ENCODE results near the gene TAS2R39.
"Not testable (repeated sequence)": the region's sequence is repeated elsewhere in the genome, so short reads cannot be mapped to it uniquely, and the experiment has no call there.

The TAS2R39 gene

DNA sequence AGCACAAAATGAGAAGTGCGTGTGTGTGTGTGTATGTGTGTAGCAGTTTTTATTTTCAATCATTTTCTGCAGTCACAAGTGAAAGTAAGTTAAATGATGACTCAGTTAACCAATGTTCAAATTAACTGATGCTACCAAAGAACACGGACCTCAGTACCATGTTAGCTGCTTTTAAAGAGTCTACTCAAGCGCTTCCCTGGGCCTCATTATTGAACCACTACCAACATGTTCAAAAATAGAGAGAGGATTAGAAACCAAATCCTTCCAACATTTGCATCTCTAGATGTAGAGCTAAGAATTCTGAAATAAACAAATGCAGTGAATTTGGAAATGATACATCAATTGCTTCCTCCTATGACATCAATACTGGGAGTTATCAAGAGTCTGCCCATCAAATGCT, at the start of gene TAS2R39:
TSS of gene TAS2R39 (plus strand) at position 396 of the 400 bp plus-strand sequence. CDS start at position 396, 0 bp downstream.
- no peak for DNase-seq (ENCODE audit: low read depth, low spot score)

- no peak for DNase-seq (ENCODE audit: low read depth, low spot score)
Observed at GRCh38 chr7:143147070-143147469, 36.1 kb upstream of the TAS2R39 start.

DNA sequence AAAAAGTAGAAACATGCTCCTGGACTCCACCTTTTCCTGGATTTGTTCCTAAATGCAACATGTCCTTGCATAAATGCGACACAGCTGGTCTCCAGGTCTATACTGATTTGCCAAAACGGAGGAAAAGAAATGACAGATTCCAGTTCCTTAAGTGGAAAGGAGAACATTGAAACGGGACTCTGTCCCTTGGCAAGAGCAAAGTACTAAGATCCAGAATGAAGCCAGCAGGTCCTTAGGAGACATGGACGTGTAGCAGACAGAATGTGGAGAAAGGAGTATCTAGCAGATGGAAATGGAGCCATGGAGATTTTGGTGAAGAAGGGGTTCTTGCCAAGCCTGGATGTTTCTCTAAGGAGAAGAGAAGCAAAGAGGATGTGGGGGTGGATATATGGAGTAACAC, 35.2 kb upstream of the TAS2R39 start:
- no peak for DNase-seq (ENCODE audit: low read depth, low spot score)

- DNase-seq (ENCODE audit: low read depth, low spot score), result no peak
Observed at GRCh38 chr7:143148651-143149050, 34.6 kb upstream of the TAS2R39 start.

DNA sequence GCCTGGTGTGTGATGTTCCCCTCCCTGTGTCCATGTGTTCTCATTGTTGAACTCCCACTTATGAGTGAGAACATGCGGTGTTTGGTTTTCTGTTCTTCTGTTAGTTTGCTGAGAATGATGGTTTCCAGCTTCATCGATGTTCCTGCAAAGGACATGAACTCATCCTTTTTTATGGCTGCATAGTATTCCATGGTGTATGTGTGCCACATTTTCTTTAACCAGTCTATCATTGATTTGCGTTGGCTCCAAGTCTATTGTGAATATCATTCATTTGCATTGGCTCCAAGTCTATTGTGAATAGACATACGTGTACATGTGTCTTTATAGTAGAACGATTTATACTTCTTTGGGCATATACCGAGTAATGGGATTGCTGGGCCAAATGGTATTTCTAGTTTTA, 32.5 kb upstream of the TAS2R39 start:
- not testable (repeated sequence) for DNase-seq (ENCODE audit: low read depth, low spot score)

- not testable (repeated sequence) for DNase-seq (ENCODE audit: low read depth, low spot score)
Observed at GRCh38 chr7:143158617-143159016, 24.6 kb upstream of the TAS2R39 start.

DNA sequence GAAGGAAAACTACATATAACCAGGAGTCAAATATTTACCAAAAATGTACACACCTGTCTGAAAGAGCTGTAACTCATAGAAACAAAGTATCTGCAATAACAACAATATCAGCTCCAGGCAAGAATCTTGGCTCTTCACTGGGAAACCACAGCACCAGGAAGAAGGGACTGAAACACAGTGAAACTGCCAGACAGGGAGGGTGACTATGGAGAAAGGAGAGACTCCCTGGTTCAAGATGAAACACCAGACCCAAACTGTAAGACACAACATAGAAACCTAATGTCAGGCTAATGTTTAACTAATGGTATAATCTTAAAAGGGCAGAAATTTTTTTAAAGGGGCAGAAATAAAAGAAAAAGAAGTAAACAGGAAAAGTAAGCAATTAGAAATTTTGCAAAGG, 11.5 kb upstream of the TAS2R39 start:
- no peak for DNase-seq (ENCODE audit: low read depth, low spot score)

DNA sequence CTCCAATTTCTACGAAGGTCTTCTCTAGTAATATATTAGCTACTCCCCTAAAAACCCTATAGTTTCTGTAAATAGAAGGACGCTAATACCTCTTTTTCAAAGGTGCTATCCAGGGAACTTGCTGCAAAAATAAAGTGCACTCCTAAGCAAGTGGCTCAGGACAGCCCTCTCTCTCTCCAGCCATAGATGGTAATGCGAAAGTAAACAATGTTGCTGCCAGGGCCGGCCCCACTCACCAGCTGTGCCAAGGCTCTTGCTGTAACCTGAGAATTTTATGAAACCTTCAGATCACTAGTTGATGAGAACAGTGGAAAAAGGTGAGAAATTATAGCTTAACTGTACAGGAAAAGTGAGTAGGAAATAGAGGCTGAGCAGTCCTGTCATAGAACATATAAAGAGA, 10.9 kb upstream of the TAS2R39 start:
- DNase-seq (ENCODE audit: low read depth, low spot score), result no peak

DNA sequence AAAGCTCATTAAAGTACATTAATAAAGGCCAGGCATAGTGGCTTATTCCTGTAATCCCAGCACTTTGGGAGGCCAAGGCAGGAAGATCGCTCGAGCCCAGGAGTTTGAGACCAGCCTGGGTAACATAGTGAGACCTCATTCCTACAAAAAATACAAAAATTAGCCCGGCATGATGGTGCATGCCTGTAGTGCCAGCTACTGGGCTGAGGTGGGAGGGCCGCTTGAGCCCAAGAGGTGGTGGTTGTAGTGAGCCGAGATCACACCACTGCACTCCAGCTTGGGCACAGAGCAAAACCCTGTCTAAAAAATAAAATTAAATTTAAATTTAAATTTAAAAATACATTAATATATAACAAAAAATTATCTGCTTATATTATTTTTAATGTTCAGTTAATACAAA, 7.1 kb upstream of the TAS2R39 start:
- DNase-seq (ENCODE audit: low read depth, low spot score), result no peak

GRCh38 chr7:143177374-143178119, 5.7 kb upstream of the TAS2R39 start:
- DNase-seq (ENCODE audit: low read depth, low spot score), result no peak

- DNase-seq (ENCODE audit: low read depth, low spot score), result not testable (repeated sequence)
Observed at GRCh38 chr7:143180771-143181170, 2.4 kb upstream of the TAS2R39 start.

DNA sequence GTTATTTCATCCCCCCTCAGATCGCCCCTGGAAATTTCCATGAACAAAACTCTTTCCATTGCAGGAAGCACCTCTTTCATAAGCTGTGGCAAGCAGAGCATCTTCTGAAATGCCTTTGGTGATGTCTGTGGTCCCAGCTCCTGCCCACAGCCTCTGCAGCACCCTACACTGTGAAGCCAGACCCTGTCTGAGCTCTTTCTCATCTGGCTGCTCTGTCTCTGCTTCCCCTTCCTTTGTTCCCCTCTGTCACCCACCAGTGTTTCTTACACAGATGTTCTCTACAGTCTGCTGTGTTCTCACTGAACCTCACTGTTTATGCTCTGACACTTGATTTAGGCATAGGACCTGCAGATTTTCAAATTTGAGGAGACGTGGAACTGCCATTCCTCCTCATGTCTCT, 1.9 kb upstream of the TAS2R39 start:
- DNase-seq (ENCODE audit: low read depth, low spot score), result no peak

- no peak for DNase-seq (ENCODE audit: low read depth, low spot score)
Observed at GRCh38 chr7:143185551-143185950, 2.3 kb downstream of the TAS2R39 start.

- no peak for DNase-seq (ENCODE audit: low read depth, low spot score)
Observed at GRCh38 chr7:143188994-143189393, 5.8 kb downstream of the TAS2R39 start.

DNA sequence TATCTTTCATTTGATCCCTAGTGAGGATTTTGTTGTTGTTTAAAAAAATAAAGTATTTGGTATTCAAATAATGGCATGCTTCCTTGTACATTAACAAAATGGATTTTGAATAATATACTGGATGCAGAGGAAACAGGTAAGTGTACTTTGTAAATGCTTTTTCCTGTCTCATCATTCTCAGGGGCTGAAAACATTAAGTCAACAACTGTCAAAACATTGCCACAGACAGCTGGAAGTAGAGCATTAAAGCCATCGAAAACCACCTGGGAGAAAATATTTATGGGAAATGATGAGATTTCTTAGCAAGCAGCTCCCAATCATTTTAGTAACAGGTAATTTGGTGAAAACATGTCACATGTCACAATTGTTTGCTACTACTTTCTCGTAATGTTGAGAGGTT, 10.7 kb downstream of the TAS2R39 start:
- no peak for DNase-seq (ENCODE audit: low read depth, low spot score)

DNA sequence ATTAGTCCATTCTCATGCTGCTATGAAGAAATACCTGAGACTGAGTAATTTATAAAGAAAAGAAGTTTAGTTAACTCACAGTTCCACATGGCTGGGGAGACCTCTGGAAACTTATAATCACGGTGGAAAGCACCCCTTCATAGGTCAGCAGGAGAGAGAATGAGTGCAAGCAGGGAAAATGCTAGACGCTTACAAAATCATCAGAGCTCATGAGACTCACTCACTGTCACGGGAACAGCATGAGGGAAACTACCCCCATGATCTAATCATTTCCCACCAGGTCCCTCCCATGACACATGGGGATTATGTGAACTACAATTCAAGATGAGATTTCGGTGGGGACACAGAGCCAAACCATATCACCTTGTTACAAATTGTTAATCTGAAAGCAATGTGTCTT, 15.8 kb downstream of the TAS2R39 start:
- DNase-seq (ENCODE audit: low read depth, low spot score), result no peak

DNA sequence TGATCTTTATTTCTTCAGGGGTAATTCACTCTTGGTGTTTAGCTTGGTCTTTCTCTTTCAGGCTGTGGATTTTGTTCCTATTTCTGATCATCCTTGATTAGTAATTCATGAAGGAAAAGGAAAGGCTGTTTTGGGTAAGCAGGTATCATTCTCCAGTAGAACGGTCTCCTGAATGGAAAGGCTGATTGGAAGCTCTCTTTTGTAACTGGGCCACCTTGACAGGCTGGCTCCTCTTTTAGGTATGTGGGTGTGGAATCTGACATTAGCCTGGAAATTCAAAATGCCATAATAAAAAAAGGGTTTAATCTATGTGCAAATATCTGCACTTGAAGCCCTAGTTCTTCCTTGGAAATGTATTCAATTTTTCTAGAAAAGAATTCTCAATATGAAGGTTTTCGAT, 18.9 kb downstream of the TAS2R39 start:
- DNase-seq (ENCODE audit: low read depth, low spot score), result no peak

- no peak for DNase-seq (ENCODE audit: low read depth, low spot score)
Observed at GRCh38 chr7:143203386-143203785, 20.2 kb downstream of the TAS2R39 start.

- no peak for DNase-seq (ENCODE audit: low read depth, low spot score)
Observed at GRCh38 chr7:143205560-143206293, 22.5 kb downstream of the TAS2R39 start.

DNA sequence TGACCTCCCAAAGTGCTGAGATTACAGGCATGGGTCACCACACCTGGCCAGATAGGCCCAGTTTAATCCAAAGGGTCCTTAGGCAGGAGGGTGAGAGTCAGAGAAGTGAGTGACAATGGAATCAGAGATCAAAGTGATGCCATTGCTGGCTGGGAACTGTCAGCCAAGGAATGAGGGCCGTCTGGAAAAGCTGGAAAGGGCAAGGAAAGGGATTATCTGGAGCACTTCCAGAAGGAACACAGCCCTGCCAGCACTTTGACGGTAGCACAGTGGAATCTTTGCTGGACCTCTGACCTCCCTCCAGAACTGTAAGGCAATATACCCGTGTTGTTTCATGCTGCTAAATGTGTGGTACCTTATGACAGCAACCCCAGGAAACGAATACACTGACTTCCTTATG, 27.3 kb downstream of the TAS2R39 start:
- DNase-seq (ENCODE audit: low read depth, low spot score), result no peak

DNA sequence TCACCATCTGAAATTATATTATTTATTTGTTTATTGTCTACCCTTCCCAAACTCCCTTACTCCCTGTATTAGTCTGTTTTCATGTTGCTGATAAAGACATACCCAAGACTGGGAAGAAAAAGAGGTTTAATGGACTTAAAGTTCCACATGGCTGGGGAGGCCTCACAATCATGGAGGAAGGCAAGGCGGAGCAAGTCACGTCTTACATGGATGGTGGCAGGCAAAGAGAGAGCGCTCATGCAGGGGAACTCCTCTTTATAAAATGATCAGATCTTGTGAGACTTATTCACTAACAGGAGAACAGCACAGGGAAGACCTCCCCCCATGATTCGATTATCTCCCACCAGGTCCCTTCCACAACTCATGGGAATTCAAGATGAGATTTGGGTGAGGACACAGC, 30.3 kb downstream of the TAS2R39 start:
- not testable (repeated sequence) for DNase-seq (ENCODE audit: low read depth, low spot score)

GRCh38 chr7:143214789-143215679, 31.8 kb downstream of the TAS2R39 start:
- peak; percentile 47 for DNase-seq (ENCODE audit: low read depth, low spot score)

Data from iPS DF 19.7 (cell line).